Smooth muscle cell (in vitro differentiated cells): ENCODE measurements around the gene ID1. TPM values are rescaled to one million over a fixed set of nuclear protein-coding genes. Genes with fewer than 3 reads are reported as not detected.
"Not testable (repeated sequence)": the region's sequence is repeated elsewhere in the genome, so short reads cannot be mapped to it uniquely, and the experiment has no call there.

Experiments
- DNase-seq: peaks from one replicate; lab custom pipeline; 2025; ENCODE audit not compliant: unreplicated experiment; lab: John Stamatoyannopoulos, UW
- H2AFZ ChIP-seq: fragments of 200-600 bp; sonication (generic); 2 replicates; pipeline ENCODE4 v1.6.0; 2016; ENCODE audit warnings: antibody characterized with exemption, low read depth, mild to moderate bottlenecking
- H3F3A ChIP-seq: fragments of 200-600 bp; sonication (generic); 2 replicates; pipeline ENCODE4 v1.6.0; 2017; ENCODE audit warnings: antibody characterized with exemption, low read depth
- H3K27ac ChIP-seq: fragments of 200-600 bp; sonication (generic); 2 replicates; pipeline ENCODE4 v1.5.1; 2016; ENCODE audit warnings: low read depth, mild to moderate bottlenecking
- H3K27me3 ChIP-seq: fragments of 200-600 bp; sonication (generic); 2 replicates; pipeline ENCODE4 v1.6.1; 2016; ENCODE audit warnings: low read depth, mild to moderate bottlenecking
- H3K36me3 ChIP-seq: fragments of 200-600 bp; sonication (generic); 2 replicates; pipeline ENCODE4 v1.5.1; 2016; ENCODE audit warnings: low read depth
- H3K4me1 ChIP-seq: fragments of 200-600 bp; sonication (generic); 2 replicates; pipeline ENCODE4 v1.5.1; 2016; ENCODE audit warnings: low read depth
- H3K4me2 ChIP-seq: fragments of 200-600 bp; sonication (generic); 2 replicates; pipeline ENCODE4 v1.6.0; 2016; ENCODE audit warnings: mild to moderate bottlenecking
- H3K4me3 ChIP-seq: fragments of 200-600 bp; sonication (generic); 2 replicates; pipeline ENCODE4 v1.5.1; 2016; ENCODE audit warnings: mild to moderate bottlenecking
- H3K79me2 ChIP-seq: fragments of 200-600 bp; sonication (generic); 2 replicates; pipeline ENCODE4 v1.6.0; 2016; ENCODE audit warnings: low read depth, mild to moderate bottlenecking
- H3K9ac ChIP-seq: fragments of 200-600 bp; sonication (generic); 2 replicates; pipeline ENCODE4 v1.6.0; 2016; ENCODE audit warnings: low read depth
- H3K9me3 ChIP-seq: fragments of 200-600 bp; sonication (generic); replicated peaks from 2 replicates; pipeline ENCODE4 v1.5.1; 2016; ENCODE audit warnings: low read depth
- H4K20me1 ChIP-seq: fragments of 200-600 bp; sonication (generic); 2 replicates; pipeline ENCODE4 v1.6.0; 2016; ENCODE audit warnings: low read depth
- WGBS: methylation state at CpG from one replicate; pipeline ENCODE4 v1.1.7; 2016; ENCODE audit warnings: low lambda C conversion rate; 5-methylcytosine and 5-hydroxymethylcytosine counted together
- polyA plus RNA-seq: library from polyadenylated mRNA; unstranded; fragments of >200 nt; fragmentation: Nextera tagmentation; extraction: Ambion mirVana; gene quantifications from 2 replicates; pipeline ENCODE4 v1.2.1, GENCODE V29; 2016
- total RNA-seq: library from RNA; depleted of rRNA; stranded (reverse); fragments of >200 nt; gene quantifications from 2 replicates; pipeline ENCODE4 v1.2.3, GENCODE V29; 2014
- TF ChIP-seq, protein P1 (sequence below): fragments of 200-600 bp; sonication (generic); IDR thresholded peaks from 2 replicates; pipeline ENCODE4 v1.5.1; 2017; ENCODE audit warnings: borderline replicate concordance, mild to moderate bottlenecking, antibody characterized with exemption; ENCODE audit not compliant: insufficient read depth, poor library complexity, severe bottlenecking

Gene ID1
- total and polyA plus RNA-seq, 2 experiments from 2014 or later = 87.6 to 396 TPM

- DNase-seq = peak; percentile 98
- Histone ChIP-seq H3F3A (peaks cover 54% of the 10 kb centered on the region), H3K9me3 (no peaks in the 10 kb centered on the region), H4K20me1 (no peaks in the 10 kb centered on the region), H3K4me1 (peaks cover 18% of the 10 kb centered on the region), H3K4me2 (peak overlapping the region; percentile 82), H3K9ac (peak overlapping the region; percentile 5), H3K27me3 (no peaks in the 10 kb centered on the region), H2AFZ (no peak overlapping the region), H3K79me2 (no peaks in the 10 kb centered on the region), H3K36me3 (no peaks in the 10 kb centered on the region), H3K4me3 (peak overlapping the region; percentile 53), H3K27ac (peak overlapping the region; percentile 83)
- WGBS = under 1% methylated on average over 43 of the region's 63 CpGs
- TF ChIP-seq, protein P1, sequence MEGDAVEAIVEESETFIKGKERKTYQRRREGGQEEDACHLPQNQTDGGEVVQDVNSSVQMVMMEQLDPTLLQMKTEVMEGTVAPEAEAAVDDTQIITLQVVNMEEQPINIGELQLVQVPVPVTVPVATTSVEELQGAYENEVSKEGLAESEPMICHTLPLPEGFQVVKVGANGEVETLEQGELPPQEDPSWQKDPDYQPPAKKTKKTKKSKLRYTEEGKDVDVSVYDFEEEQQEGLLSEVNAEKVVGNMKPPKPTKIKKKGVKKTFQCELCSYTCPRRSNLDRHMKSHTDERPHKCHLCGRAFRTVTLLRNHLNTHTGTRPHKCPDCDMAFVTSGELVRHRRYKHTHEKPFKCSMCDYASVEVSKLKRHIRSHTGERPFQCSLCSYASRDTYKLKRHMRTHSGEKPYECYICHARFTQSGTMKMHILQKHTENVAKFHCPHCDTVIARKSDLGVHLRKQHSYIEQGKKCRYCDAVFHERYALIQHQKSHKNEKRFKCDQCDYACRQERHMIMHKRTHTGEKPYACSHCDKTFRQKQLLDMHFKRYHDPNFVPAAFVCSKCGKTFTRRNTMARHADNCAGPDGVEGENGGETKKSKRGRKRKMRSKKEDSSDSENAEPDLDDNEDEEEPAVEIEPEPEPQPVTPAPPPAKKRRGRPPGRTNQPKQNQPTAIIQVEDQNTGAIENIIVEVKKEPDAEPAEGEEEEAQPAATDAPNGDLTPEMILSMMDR = no peak
Observed at GRCh38 chr20:31572701-31573554, 32.2 kb upstream of the ID1 start.

DNA sequence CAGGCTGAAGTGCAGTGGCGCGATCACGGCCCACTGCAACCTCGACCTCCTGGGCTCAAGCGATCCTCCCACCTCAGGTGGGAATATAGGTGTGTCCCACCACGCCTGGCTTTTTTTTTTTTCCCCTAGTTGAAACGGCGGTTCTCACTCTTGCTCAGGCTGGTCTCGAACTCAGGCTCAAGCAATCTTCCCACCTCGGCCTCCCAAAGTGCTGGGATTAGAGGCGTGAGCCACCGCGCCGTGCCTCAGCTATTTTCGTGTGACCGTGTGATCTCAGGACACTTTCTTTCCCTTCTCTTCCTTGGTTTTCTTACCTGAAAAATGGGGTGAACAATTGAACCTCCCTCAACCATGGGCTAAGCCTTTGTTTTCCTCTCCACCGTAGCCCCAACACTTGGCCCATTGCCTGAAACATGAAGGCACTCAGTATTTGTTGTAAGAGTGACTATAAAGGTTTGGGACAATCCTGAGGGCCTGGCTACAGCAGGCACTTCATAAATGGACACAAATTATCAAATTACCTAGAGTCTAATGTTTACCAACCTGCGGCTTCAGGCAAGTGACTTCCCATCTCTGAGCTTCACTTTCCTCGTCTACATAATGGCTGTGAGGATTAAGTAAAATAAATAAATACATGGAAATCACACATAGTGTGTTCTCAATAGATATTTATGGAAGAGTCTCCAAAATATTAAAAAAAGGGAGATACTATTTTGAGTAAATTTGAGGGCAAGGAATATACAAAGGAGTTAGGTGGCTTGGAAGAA is 31.4 kb upstream of the ID1 start:
- peak overlapping the region; percentile 83 for H3K27ac ChIP-seq
- H3K4me3 ChIP-seq = peak overlapping the region; percentile 53
- H3F3A ChIP-seq = peaks cover 46% of the 10 kb centered on the region
- no peaks in the 10 kb centered on the region for H4K20me1 ChIP-seq
- WGBS = 33% methylated on average over 19 of the region's 19 CpGs
- no peaks in the 10 kb centered on the region for H3K9me3 ChIP-seq
- no peaks in the 10 kb centered on the region for H3K27me3 ChIP-seq
- H3K4me1 ChIP-seq = peaks cover 18% of the 10 kb centered on the region
- H3K9ac ChIP-seq = peak overlapping the region; percentile 5
- TF ChIP-seq, protein P1 = no peak
- H3K79me2 ChIP-seq = no peaks in the 10 kb centered on the region
- H3K36me3 ChIP-seq = no peaks in the 10 kb centered on the region
- no peak for DNase-seq
- H2AFZ ChIP-seq = no peak overlapping the region
- peak overlapping the region; percentile 82 for H3K4me2 ChIP-seq

GRCh38 chr20:31574986-31575385 is 30.1 kb upstream of the ID1 start:
- not testable (repeated sequence) for H3K9ac ChIP-seq, H3K27ac ChIP-seq, H3K27me3 ChIP-seq, H2AFZ ChIP-seq, H3K9me3 ChIP-seq, DNase-seq, H4K20me1 ChIP-seq, H3K4me3 ChIP-seq, H3K4me2 ChIP-seq, H3K79me2 ChIP-seq, H3K36me3 ChIP-seq
- Histone ChIP-seq H3F3A (peaks cover 35% of the 10 kb centered on the region), H3K4me1 (peaks cover 18% of the 10 kb centered on the region)
- WGBS = 97% methylated on average over 10 of the region's 10 CpGs

DNA sequence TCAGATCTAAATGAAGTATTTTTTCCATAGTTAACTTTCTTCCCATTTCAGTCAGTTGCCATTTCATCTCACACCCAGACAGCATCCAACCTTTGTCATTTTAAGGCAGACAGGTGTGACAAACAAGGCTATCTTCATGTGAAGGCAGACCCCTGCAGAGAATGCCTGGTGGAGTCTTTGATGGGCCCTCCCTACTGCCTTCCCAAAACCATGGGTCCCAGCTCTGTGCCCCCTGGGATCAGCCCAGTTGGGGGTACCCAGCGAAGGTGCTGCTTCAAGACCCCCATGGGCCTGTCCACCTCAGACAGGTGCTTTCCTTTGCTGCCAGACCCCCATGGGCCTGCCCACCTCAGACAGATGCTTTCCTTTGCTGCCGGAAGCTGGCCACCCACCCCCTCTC is 28.3 kb upstream of the ID1 start:
- peaks cover 18% of the 10 kb centered on the region for H3F3A ChIP-seq
- no peak overlapping the region for H3K4me2 ChIP-seq
- no peaks in the 10 kb centered on the region for H3K27me3 ChIP-seq
- 100% methylated on average over 2 of the region's 2 CpGs for WGBS
- H2AFZ ChIP-seq = no peak overlapping the region
- H3K4me3 ChIP-seq = no peak overlapping the region
- no peaks in the 10 kb centered on the region for H3K9me3 ChIP-seq
- no peaks in the 10 kb centered on the region for H3K36me3 ChIP-seq
- no peak overlapping the region for H3K27ac ChIP-seq
- no peak overlapping the region for H3K9ac ChIP-seq
- no peaks in the 10 kb centered on the region for H4K20me1 ChIP-seq
- TF ChIP-seq, protein P1 = no peak
- peaks cover 18% of the 10 kb centered on the region for H3K4me1 ChIP-seq
- no peak for DNase-seq
- no peaks in the 10 kb centered on the region for H3K79me2 ChIP-seq
